Activated CD4-positive, CD25-positive, alpha-beta regulatory T cell treated with anti-CD3 and anti-CD28 coated beads, Interleukin-2, amount 50 U/mL, for 24 hours (primary cell): ENCODE results near the gene PLCB4.

Experiments used
- ATAC-seq, 2 donors: fragments of 150-1000 bp; cut with Tn5 transposase; one replicate each; pipeline ENCODE4 v1.10.0; 2021; ENCODE audit warnings: mild to moderate bottlenecking in 1 of 2, moderate library complexity in 1 of 2

The PLCB4 gene

DNA sequence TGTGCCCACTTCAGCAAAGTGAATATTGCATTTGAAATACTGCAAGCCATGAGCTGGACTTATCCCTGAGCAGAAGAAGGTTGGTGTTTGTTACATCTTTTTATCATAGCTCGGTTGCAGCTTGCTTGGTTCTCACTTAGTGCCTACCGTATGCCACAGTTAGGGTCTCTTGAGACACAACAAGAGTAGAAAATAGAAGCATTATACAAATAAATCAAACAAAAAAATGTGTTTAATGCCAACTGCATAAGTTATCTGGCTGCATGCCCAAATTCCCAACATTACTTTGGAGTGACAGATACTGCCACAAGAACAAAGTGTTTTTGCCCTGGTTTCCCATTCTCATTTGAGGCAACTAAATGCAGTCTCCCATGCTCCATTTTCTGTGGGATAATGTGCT, 391.6 kb downstream of the PLCB4 start:
- no peak for ATAC-seq

DNA sequence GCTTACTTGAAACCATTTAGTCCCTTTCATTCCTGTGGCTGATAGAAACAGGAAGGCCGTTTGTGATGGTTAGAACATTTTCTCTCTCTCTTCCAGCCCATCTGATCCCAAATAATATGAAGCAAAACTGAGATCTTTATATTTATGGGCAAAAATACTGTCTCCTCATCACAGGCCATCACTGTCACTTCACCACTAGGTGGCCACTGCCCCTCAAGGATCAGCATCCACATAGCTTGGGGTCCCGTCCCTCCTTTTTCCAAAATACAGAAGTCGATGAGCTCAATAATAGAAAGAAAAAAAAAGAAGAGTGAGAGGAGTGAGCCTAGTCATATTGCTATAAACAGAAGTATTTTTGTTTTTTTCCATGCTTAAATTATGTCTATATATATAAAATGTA, 399.1 kb downstream of the PLCB4 start:
- ATAC-seq, result no peak

DNA sequence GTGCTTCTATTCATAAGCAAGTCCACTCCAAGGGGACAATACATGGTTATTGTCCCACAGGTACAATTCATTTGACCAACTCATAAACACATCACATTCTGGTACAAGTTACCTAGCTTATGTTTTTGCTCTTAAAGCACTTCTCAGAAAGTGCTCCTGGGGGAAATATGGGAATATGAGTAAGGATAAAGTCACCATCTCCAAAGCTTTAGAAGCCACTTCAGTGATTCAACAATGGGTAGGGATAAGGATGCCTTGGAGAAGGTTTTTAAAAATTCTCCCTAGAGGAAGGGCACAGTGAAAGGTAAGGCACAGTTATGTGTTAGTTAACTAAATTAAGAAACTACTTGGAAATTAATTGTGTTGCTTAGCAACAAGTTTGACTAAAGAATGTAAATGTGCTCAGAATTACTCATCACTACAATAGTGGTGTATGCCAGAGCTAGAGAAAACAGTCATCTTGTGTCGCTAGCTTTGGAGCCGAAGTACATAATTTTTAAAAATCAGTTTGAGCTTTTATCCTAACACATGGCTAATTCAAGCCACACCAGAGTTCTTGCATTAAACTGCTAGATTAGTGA, 406.0 kb downstream of the PLCB4 start:
- ATAC-seq, result no peak

DNA sequence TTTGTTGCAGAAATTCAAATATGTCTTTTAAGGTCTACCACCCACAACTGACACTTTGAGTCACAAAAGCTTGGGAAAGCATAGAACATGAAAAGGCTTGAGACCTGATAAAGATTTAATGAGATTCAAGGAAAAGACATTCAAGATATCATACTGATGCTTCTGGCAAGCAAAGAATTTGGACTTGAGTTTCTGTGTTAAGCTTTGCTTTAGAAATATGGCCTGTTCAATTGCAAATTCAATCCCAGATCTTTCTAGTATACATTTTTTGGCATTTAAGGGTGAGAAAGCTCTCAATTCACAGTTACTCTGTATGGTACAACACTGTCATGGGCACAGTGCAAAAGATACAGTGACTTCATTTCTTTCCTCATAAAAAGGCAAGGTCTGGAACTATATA, 406.6 kb downstream of the PLCB4 start:
- no peak for ATAC-seq

DNA sequence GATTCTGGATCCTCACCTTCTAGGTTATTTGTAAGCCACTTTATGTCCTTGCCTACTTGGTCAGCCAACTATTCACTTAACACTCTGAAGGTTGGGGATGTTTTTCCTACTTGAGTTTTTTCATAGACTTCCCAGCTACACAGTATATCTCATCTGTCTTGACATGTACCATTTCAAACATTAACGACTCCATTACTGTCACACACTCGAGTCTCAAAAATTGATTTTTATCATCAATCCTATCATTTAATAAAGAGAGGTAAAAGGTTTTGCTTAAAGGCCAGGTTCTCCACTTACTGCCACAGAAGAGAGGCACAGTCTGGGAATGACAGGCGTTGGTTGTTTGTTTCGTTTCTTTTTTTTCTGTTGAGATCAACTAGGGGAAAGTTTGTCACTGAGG, 407.3 kb downstream of the PLCB4 start:
- ATAC-seq, result no peak

- no peak for ATAC-seq
Measured at GRCh38 chr20:9476637-9477036, 407.8 kb downstream of the PLCB4 start.

GRCh38 chr20:9478771-9479170, 409.9 kb downstream of the PLCB4 start:
- ATAC-seq, result no peak

DNA sequence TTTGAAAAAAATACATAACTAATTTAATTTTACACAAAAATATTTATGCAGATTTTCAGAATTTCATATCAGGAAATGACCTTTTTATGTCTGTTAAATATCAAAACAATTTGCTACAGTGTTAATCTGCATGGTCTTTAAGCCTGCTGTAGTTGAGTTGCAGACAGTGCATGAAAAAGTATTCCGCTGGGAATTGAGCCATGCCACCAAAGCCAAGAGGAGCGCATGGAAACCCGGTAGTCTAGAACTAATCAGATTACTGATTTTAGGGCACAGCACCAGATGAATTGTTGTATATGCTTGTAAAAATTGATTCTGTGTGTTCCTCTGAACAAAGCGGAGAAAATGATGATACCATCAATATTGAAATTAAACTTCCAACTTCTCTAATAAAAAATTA, 411.2 kb downstream of the PLCB4 start:
- ATAC-seq, result no peak

- no peak for ATAC-seq
Measured at GRCh38 chr20:9482180-9482579, 413.3 kb downstream of the PLCB4 start.

- ATAC-seq, result no peak
Measured at GRCh38 chr20:9483131-9483530, 414.2 kb downstream of the PLCB4 start.

GRCh38 chr20:9485614-9486340, 416.9 kb downstream of the PLCB4 start:
- ATAC-seq, result no peak

DNA sequence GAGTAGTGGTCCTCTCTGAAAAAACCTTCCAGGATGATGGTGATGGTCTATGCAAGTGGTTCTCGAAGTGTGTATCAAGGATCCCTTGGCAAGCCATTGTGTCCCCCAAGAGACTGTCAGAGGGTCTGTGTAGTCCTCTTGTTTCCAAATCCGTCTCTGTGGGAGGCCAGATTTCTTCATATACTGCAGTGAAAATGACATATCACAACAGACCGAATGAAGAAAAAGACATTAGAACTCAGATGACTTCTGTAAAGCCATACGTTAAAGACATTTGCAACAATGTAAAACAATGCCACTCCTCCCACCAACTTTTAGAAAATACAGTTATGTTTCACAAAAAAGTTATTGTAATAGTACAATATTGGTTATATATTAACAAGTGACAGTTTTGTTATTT, 418.3 kb downstream of the PLCB4 start:
- ATAC-seq, result no peak

DNA sequence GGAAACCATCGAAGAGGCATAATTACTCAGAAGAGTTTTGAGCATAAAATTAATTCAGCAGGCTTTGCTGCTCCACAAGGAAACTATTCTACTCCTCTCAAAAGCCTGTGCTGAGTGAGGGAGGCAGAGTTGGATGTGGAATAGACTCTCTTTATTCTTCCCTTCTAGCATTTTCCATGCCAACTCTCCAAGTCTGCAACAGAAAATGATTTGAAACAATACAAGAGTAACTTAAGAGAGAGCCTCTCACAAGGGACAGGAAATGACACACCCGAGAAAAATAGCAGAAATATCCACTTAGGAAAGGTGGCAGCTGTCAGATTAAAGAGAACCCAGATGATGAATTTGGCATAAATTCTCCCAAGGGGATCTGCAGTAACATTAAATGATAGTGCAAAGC, 419.2 kb downstream of the PLCB4 start:
- ATAC-seq, result no peak

DNA sequence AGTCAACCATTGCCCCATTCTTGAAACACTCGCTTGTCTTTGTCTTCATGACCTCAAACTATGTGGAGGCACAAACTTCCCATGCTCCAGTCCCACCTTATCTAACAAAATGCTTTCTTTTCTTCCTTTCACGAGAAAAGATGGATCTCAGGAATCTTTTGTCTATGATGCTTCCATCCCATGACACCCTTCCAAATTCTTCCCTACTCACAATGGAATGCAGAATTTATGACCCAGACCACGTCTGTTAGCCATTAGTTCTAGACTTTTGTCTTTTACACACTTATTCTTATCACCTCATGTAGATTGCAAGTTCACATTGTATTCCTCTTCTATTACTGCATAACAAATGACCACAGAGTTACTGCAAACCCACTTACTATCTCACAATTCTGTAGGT, 421.3 kb downstream of the PLCB4 start:
- ATAC-seq, result no peak

- ATAC-seq, result no peak
Measured at GRCh38 chr20:9490631-9491030, 421.7 kb downstream of the PLCB4 start.

DNA sequence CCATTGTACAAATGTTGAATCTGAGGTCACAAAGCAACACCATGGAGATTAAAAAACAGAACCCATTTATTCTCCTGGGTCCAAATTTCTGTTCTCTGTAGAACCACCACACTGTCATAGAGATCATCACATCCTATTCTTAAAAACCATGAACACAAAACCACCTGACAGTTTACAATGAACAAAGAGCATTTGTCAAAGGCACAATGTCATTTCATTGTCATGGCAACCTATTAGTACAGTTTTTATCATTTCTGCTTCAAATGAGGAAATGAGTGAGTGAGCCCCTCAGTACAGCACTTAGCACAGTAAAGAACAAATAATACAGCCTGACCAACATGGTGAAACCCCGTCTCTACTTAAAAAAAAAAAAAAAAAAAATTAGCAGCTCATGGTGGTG, 422.4 kb downstream of the PLCB4 start:
- ATAC-seq, result no peak

GRCh38 chr20:9492067-9492466, 423.2 kb downstream of the PLCB4 start:
- no peak for ATAC-seq

- no peak for ATAC-seq
Measured at GRCh38 chr20:9493803-9494202, 424.9 kb downstream of the PLCB4 start.

- ATAC-seq, result no peak
Measured at GRCh38 chr20:9495701-9496100, 426.8 kb downstream of the PLCB4 start.

DNA sequence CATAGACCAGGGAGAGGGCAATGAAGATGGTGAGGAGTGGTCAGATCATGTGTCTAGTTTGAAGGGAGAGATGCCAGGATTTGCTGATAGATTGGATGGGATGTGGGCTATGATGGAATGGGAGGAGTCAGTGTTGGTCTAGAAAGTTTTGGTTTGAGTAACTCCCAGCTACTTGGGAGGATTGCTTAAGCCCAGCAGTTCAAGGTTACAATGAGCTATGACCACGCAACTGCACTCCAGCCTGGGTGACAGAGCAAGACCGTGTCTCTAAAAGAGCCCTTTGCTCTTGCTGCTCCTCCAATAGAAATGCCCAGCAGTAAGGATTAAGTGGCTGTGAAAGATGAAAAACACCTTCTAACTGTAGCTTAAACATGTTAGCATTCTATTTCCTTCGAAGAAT, 427.3 kb downstream of the PLCB4 start:
- no peak for ATAC-seq

GRCh38 chr20:9498322-9498721, 429.4 kb downstream of the PLCB4 start:
- no peak for ATAC-seq

DNA sequence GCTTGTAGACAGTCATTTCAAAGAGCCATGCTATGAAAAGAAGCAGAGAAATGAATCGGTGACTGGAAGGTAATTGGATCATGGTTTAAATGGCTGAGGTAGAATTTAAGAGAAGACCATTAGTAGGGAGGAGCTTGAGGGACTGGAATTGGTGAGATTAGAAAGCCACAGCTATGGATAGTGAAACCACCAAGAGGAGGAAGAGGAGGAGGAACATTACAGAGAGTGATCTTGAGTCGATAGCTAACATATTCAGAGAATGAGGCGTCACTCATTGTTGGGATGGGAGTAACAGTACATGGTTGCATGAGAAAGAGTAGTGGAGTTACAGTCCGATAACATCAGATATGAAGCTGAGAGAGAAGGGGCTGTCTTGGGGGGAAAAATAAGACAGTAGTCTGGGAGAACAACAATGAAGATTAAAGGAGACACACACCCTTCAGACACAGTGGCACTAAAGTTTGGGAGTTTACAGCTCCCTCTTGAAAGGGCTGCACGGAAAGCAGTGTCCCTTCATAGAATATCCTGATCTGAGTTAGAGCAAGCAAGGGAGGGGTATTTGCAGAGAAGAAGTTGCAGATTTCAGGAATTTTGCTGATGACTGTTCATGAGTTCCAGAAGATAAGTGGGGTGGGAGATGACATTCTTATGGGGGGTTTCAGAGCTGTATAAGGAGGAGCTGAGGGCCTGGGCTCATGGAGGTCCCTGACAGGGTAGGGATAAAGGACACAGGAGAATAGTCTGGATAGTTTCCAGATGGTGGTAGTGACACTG, 430.4 kb downstream of the PLCB4 start:
- ATAC-seq, result no peak

DNA sequence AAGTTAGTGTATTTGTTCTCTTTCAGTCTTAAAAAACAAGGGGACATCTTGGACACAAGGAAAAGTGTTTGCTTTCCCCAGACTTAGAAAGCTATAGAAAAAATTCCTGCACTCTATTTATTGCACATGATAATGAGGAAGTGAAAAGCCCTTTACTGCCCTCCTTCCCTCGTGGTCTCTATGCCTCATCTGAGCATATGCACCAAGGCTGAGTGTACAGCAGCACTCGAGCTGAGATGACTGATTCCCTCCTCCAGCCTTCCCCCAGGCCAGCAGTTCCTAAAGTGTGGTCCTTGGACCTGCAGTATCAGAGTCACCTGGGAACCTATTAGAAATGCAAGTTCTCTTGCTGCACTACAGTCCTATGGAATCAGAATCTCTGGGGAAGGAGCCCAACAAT, 431.2 kb downstream of the PLCB4 start:
- ATAC-seq, result no peak

DNA sequence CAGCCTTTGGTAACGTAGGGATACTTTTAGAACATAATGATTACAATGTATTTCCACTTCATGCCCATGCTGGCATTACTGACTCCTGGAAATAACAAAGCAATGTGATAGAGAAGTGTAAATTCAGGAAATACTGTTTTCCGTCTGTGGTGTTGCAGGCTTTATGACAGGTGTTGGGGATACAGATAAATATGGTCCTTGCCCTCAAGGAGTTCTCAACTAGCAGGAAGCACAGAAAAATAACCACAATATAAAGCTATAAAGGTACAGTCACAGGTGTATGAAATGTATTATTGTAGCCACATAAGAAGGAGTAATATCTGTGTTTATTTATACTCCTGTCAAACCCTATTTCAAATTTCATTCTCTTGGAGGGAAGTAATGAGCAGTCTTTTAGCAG, 432.6 kb downstream of the PLCB4 start:
- no peak for ATAC-seq
